ENCODE data around the gene EVC2. TPM values are rescaled to one million over a fixed set of nuclear protein-coding genes. Genes with fewer than 3 reads are reported as not detected.

EVC2 gene
- total and polyA plus RNA-seq, 2 donors (not counting 1 experiment from before 2014, with no cell fraction given) = 1.1 TPM; not detected in 1

DNA sequence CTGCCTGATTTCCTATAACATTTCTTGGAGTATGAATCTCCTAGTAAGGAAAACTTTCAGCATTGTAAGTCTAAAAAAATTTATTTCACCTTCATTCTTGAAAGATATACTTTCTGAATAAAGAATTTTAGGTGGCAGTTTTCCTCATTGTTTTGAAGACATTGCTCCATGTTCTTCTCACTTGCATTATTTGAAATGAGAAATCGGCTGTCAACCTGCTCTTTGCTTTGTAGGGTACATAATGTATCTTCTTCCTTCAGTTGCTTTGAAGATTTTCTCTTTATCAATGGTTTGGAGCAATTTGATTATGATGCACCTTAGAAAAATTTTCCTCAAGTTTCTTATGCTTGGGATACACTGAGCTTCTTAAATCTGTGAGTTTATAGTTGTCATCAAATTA lies 120.3 kb downstream of the EVC2 start:
- Mint-ChIP-seq H3K27me3 (no peaks in the 10 kb centered on the region), H3K9me3 (ENCODE audit: insufficient read depth) (peaks cover 17% of the 10 kb centered on the region), H3K4me3 (no peak overlapping the region), H3K4me1 (no peaks in the 10 kb centered on the region), H3K27ac (no peak overlapping the region)
- no CpG with 5 or more reads among the region's 1 CpG for WGBS (ENCODE audit: insufficient coverage)
- Histone ChIP-seq H2AFZ (ENCODE audit: insufficient read depth, low read depth, low read length, poor library complexity, severe bottlenecking) (no peak overlapping the region), H4K20me1 (ENCODE audit: control insufficient read depth, insufficient read depth, low read length, poor library complexity, severe bottlenecking) (no peaks in the 10 kb centered on the region), H3K9me3 (ENCODE audit: control extremely low read depth in 1 of 3, control insufficient read depth in 2 of 3, insufficient read depth in 1 of 3, low read length in 2 of 3) (peaks cover 0 to 9% (median 4%) of the 10 kb centered on the region in 3 donors), H3K36me3 (replicated peaks in 1 of 2; ENCODE audit: control extremely low read depth in 1 of 2, control insufficient read depth in 1 of 2, extremely low read depth in 1 of 2, insufficient read depth in 2 of 2, low read length in 1 of 2) (no peaks in the 10 kb centered on the region), H3K4me1 (ENCODE audit: control insufficient read depth in 2 of 2, insufficient read depth in 2 of 2, low read length in 2 of 2) (no peaks in the 10 kb centered on the region), H3K27ac (ENCODE audit: low read length in 2 of 2) (no peak overlapping the region), H3K79me2 (ENCODE audit: control insufficient read depth, insufficient read depth, low read length) (no peaks in the 10 kb centered on the region), H3K4me2 (replicated peaks; ENCODE audit: low read depth, low read length, poor library complexity, severe bottlenecking) (no peak overlapping the region), H3K4me3 (ENCODE audit: control extremely low read depth in 1 of 5, extremely low read depth in 1 of 5, insufficient read depth in 1 of 5, low read depth in 2 of 5, low read length in 4 of 5) (no peak overlapping the region), H3K27me3 (replicated peaks in 1 of 4; ENCODE audit: control extremely low read depth in 1 of 4, control insufficient read depth in 3 of 4, insufficient read depth in 4 of 4, low read length in 3 of 4) (no peaks in the 10 kb centered on the region), H3K9ac (ENCODE audit: low read length) (no peak overlapping the region)
- ATAC-seq (ENCODE audit: low read depth) (no peak), DNase-seq (no peak)
- ChIA-PET POLR2A (no interaction called here), CTCF (no interaction called here)
- intact Hi-C loops (cut with micrococcal nuclease) = no loop called here
- TF ChIP-seq, protein P1, sequence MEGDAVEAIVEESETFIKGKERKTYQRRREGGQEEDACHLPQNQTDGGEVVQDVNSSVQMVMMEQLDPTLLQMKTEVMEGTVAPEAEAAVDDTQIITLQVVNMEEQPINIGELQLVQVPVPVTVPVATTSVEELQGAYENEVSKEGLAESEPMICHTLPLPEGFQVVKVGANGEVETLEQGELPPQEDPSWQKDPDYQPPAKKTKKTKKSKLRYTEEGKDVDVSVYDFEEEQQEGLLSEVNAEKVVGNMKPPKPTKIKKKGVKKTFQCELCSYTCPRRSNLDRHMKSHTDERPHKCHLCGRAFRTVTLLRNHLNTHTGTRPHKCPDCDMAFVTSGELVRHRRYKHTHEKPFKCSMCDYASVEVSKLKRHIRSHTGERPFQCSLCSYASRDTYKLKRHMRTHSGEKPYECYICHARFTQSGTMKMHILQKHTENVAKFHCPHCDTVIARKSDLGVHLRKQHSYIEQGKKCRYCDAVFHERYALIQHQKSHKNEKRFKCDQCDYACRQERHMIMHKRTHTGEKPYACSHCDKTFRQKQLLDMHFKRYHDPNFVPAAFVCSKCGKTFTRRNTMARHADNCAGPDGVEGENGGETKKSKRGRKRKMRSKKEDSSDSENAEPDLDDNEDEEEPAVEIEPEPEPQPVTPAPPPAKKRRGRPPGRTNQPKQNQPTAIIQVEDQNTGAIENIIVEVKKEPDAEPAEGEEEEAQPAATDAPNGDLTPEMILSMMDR (IDR thresholded peaks at IDR 0.05) = no peak
- TF ChIP-seq EZH2 (IDR thresholded peaks at IDR 0.05; ENCODE audit: borderline replicate concordance, insufficient read depth, low read depth, low read length, poor library complexity, severe bottlenecking) = no peak

DNA sequence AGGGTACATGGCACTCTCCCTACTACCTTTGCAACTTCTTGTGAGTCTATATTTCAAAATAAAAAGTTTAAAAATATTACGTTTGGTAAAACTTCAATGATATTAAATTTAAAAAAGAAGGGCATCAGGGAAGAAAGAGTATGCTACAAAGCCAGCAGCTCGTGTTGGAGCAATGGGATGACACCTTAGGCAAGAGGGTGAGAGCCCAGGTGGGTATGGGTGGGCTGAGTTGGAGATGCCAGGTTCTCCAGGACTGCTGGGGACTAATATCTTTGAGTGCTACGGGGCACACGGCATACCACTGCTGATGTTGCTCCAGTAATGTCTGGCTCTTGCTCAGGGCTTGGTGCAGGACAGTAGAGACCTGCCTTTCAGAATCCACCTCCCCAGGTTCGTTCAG lies 132.4 kb downstream of the EVC2 start:
- no peak overlapping the region for H3K4me3 ChIP-seq (ENCODE audit: control extremely low read depth in 1 of 5, extremely low read depth in 1 of 5, insufficient read depth in 1 of 5, low read depth in 2 of 5, low read length in 4 of 5)
- Mint-ChIP-seq H3K9me3 (ENCODE audit: insufficient read depth) (peaks cover 3% of the 10 kb centered on the region), H3K4me3 (no peak overlapping the region), H3K27ac (no peak overlapping the region), H3K27me3 (no peaks in the 10 kb centered on the region), H3K4me1 (no peaks in the 10 kb centered on the region)
- intact Hi-C loops (cut with micrococcal nuclease) = no loop called here
- no peak overlapping the region for H2AFZ ChIP-seq (ENCODE audit: insufficient read depth, low read depth, low read length, poor library complexity, severe bottlenecking)
- peaks cover 0 to 3% (median 0%) of the 10 kb centered on the region in 3 donors for H3K9me3 ChIP-seq (ENCODE audit: control extremely low read depth in 1 of 3, control insufficient read depth in 2 of 3, insufficient read depth in 1 of 3, low read length in 2 of 3)
- no peak overlapping the region for H3K27ac ChIP-seq (ENCODE audit: low read length in 2 of 2)
- TF ChIP-seq, protein P1 (IDR thresholded peaks at IDR 0.05) = no peak
- no peak for TF ChIP-seq EZH2 (IDR thresholded peaks at IDR 0.05; ENCODE audit: borderline replicate concordance, insufficient read depth, low read depth, low read length, poor library complexity, severe bottlenecking)
- no peaks in the 10 kb centered on the region for H3K79me2 ChIP-seq (ENCODE audit: control insufficient read depth, insufficient read depth, low read length)
- no peak overlapping the region for H3K9ac ChIP-seq (ENCODE audit: low read length)
- ChIA-PET CTCF (no interaction called here), POLR2A (no interaction called here)
- 62% methylated on average over 3 of the region's 5 CpGs for WGBS (ENCODE audit: insufficient coverage)
- no peaks in the 10 kb centered on the region for H3K4me1 ChIP-seq (ENCODE audit: control insufficient read depth in 2 of 2, insufficient read depth in 2 of 2, low read length in 2 of 2)
- H3K4me2 ChIP-seq (replicated peaks; ENCODE audit: low read depth, low read length, poor library complexity, severe bottlenecking) = no peak overlapping the region
- ATAC-seq (ENCODE audit: low read depth) (no peak), DNase-seq (no peak)
- H3K36me3 ChIP-seq (replicated peaks in 1 of 2; ENCODE audit: control extremely low read depth in 1 of 2, control insufficient read depth in 1 of 2, extremely low read depth in 1 of 2, insufficient read depth in 2 of 2, low read length in 1 of 2) = no peaks in the 10 kb centered on the region
- H4K20me1 ChIP-seq (ENCODE audit: control insufficient read depth, insufficient read depth, low read length, poor library complexity, severe bottlenecking) = no peaks in the 10 kb centered on the region
- no peaks in the 10 kb centered on the region for H3K27me3 ChIP-seq (replicated peaks in 1 of 4; ENCODE audit: control extremely low read depth in 1 of 4, control insufficient read depth in 3 of 4, insufficient read depth in 4 of 4, low read length in 3 of 4)
